GOT3 (cell line): ENCODE measurements around the gene PDE4DIP.
"Not testable (repeated sequence)": the region's sequence is repeated elsewhere in the genome, so short reads cannot be mapped to it uniquely, and the experiment has no call there.

Experiments used
- DNase-seq: peaks from one replicate; lab custom pipeline; 2025; ENCODE audit warnings: mixed read lengths; lab: John Stamatoyannopoulos, UW

The PDE4DIP gene

GRCh38 chr1:148975866-148976537 is 131.8 kb downstream of the PDE4DIP start:
- not testable (repeated sequence) for DNase-seq

DNA sequence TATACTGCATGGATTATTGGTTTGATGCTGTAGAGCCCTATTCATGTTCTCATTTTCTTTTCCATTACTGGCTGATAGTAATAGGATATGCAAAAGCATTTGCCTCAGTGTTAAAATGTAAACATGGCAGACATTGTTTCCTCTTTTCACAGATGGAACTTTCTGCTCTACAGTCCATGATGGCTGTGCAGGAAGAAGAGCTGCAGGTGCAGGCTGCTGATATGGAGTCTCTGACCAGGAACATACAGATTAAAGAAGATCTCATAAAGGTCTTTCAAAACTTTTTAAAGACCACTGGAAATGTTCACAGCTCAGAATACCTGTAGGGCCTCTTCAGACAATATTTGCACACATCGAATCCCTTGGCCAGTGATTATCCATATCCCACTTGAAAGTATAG is 133.6 kb downstream of the PDE4DIP start:
- DNase-seq = not testable (repeated sequence)

- DNase-seq = not testable (repeated sequence)
These were observed 145.2 kb downstream of the PDE4DIP start for GRCh38 chr1:148989378-148989777.

GRCh38 chr1:148990233-148990788 is 146.1 kb downstream of the PDE4DIP start:
- not testable (repeated sequence) for DNase-seq

DNA sequence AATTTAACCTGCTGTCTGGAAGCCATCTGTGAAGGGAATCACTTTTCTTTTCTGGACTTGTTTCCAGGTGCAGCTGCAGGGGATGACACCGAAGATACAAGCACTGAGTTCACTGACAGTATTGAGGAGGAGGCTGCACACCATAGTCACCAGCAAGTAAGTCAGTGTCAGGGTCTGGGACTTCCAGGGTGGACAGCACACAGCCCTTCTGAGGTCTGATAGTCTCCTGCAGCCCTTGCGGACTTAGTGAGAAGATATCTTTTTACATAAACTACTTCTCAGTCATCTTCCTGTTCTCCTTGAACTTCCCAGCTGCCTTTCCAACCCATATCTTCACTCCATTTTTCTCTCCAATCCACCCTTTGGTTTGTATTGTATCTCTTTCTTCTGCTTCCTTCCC is 147.6 kb downstream of the PDE4DIP start:
- DNase-seq = not testable (repeated sequence)

DNA sequence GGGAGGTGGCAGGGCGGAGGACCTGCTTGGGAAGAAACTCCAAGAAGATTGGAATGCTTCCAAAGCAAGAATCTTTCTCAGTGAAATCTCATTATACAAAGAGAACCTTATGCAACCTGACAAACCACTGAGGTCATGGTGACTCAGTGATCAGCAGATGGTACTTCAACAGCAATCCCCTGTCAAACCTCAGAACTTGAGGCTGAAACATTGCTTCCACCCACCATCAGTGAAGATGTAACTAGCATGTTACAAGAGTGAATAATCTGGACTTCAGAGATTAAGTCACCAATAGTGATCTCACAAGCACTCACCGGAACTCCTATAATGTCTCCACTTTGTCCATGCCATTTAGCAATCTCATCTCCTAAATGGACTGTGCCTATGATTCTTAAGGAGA is 148.1 kb downstream of the PDE4DIP start:
- not testable (repeated sequence) for DNase-seq

DNA sequence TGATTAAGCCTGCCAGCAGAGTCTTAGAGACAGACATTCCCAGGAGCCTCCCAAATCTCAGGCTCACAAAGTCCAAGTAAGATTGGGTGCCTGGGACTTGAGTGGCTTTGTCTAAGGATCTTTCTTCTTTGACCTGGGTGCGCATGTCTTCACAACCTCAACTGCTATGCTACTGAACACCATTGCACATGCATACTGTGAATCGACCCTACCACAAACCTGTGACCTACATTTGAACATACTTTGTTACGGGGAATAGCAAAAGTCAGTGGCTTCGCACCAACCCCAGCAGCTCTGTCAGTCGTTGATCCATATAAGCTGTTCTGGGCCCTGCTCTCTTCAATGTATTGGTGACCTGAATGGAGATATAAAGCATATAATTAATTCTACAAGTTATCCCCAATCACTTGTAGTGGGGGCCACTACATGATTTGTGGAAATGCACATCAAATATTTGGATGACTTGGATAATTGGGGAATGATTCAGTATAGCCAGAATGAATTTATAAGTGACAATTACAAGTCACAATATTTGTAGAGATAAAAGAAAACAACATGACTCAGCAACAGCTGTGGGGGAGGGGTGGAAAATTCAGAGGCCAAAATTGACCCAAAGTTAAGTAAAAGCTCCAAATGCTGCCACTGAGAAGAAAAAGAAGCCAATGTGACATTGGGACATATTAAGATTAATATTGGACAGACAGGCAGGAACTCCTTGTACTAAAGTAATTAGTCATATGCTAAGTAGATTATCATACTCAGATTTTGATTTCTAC is 152.4 kb downstream of the PDE4DIP start:
- not testable (repeated sequence) for DNase-seq

DNA sequence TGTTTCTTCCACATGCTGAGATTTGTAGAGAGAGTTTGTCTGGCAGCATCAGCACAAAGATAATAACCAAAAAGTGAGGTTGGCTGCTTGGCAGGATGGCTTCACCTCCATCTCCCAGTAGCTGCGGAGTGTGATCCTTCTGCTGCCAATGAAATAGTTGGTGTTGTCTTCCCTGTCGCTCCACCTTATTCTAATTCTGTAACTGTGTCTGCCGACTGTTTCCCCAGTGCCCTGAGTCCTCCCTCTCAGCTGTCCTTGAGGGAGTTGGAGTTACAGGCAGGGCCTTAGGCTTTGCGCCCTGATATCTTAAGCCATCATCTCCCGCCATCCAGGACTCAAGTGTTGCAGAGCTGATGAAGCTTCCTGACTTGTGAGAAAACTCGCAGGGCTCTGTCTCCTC is 153.2 kb downstream of the PDE4DIP start:
- not testable (repeated sequence) for DNase-seq

DNA sequence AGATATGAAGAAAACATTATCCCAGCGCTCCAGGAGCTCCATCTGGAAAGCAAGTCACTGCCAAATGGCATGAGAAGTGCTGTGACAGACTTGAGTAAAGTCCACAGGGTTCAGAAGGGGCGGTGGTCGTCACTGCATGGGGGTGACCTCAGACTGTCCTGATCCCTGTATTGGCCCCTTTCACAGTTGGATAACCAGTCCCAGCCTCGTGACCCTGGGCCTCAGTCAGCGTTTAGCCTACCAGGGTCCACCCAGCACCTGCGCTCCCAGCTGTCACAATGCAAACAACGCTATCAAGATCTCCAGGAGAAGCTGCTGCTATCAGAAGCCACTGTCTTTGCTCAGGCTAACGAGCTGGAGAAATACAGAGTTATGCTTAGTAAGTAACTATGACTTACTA is 158.4 kb downstream of the PDE4DIP start:
- not testable (repeated sequence) for DNase-seq

DNA sequence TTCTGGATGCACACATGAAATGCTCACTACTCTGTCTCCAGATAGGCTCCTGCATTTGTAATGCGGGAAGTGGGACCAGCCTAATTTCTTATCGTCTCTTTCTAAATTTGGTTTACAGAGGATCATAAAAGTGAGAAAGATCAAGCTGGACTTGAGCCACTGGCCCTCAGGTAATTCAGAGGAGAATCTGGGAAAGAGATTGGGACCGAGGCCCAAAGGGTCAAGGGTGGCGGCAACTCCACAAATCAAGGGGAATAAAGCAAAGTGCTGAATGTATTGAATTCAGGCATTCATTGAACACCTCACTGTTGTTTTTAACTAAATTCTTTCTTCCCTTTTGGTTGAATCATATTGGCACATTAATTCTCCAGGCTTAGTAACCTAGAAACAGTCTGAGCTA is 164.1 kb downstream of the PDE4DIP start:
- DNase-seq = not testable (repeated sequence)

- not testable (repeated sequence) for DNase-seq
These were observed 164.5 kb downstream of the PDE4DIP start for GRCh38 chr1:149008769-149009168.

GRCh38 chr1:149009761-149010160 is 165.5 kb downstream of the PDE4DIP start:
- DNase-seq = not testable (repeated sequence)

GRCh38 chr1:149012599-149012998 is 168.4 kb downstream of the PDE4DIP start:
- DNase-seq = not testable (repeated sequence)

DNA sequence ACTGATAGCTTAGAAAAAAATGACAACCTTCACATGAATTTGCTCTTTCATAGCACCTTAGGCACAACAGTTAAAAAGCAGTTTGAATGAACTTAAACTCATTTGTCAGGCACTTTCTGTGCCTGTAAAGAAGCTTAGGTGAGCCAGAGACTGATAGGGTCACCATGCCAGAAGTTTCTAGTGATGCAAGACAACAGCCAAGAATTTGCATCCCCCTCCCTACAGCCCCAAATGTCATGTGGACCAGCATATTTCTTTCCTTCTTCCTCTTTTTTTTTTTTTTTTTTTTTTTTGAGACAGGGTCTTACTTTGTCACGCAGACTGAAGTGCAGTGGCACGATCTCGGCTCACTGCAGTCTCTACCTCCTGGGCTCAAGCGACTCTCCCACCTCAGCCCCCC is 169.3 kb downstream of the PDE4DIP start:
- not testable (repeated sequence) for DNase-seq

- not testable (repeated sequence) for DNase-seq
These were observed 171.3 kb downstream of the PDE4DIP start for GRCh38 chr1:149015522-149015921.

- not testable (repeated sequence) for DNase-seq
These were observed 172.4 kb downstream of the PDE4DIP start for GRCh38 chr1:149016626-149017025.

DNA sequence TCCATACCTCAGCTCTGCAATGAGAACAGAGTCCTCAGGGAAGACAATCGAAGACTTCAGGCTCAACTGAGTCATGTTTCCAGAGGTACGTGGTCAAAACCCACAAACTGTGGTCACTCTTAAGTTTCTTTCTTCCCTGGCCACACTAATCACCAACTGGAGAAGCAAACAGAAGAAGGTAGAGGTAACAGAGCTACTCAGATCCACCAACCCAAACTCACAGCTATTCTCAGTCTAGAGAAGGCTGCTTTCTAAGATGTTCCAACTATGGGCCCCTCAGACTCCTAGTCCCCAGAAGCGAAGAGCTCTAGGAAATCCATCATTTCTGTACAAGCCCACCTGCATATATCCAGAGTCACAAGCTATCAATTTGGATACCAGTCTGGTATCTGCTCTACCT is 174.3 kb downstream of the PDE4DIP start:
- not testable (repeated sequence) for DNase-seq

GRCh38 chr1:149024327-149024726 is 180.1 kb downstream of the PDE4DIP start:
- not testable (repeated sequence) for DNase-seq

DNA sequence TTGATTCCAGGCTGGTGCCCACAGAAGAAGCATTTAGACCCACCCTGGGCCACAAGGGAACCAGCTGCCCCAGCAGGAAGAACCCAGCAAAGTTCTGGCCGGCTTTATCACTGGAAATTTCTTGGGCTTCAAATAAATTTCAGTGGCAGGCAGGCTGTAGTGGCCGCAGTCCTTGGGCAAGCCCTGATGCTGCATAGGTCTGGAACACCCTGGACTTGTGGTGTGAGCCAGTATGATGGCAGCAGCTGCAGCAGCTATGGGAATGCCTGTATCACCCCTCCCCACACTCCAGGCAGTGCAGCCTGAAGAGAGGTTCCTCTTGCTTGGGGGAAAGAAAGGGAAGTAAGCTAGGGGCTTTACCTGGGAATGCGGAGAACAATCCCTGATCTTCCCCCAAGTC is 189.7 kb downstream of the PDE4DIP start:
- DNase-seq = not testable (repeated sequence)

DNA sequence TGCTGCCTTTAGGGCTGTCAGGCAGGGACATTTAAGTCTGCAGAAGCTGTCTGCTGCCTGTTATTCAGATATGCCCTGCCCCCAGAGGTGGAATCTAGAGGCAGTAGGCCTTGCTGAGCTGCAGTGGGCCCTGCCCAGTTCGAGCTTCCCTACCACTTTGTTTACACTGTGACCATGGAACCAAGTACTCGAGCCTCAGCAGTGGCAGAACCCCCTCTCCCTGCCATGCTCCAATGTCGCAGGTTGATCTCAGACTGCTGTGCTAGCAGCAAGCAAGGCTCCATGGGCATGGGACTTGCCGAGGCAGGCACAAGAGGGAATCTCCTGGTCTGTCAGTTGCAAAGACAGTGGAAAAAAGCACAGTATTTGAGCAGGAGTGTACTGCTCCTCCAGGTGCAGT is 198.8 kb downstream of the PDE4DIP start:
- not testable (repeated sequence) for DNase-seq

- DNase-seq = not testable (repeated sequence)
These were observed 220.4 kb downstream of the PDE4DIP start for GRCh38 chr1:149064611-149065010.

DNA sequence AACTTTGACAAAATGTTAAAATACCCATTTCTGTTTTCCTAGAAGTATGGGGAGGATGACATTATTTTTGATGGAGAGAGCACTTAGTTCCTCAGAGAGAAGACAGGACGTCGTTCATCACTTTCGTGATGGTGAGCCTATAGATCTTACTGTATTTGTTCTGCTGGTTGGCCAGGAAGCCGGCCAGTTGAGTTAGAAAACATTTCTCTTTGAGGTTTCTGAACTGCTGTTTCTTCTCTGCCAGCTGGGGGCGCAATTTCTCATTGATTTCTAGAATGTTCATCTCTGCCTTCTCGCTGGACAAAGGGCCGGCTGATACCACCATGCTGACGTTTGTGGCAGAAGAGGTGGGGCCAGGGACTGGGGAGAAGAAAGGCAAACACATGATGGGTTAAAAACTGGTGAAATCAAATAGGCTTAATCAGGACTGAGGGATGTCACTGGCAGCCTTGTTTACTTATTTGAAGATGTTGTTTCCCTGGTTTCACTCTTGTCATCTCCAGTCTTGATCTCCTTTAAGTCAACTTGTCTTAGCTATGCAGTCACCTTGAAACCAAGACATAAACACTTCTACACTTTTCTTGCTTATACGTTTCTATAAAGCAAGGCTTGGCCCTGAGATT is 231.4 kb downstream of the PDE4DIP start:
- DNase-seq = not testable (repeated sequence)
